ENCODE data around the gene HOXB7. TPM values are rescaled to one million over a fixed set of nuclear protein-coding genes. Genes with fewer than 3 reads are reported as not detected.

Gene HOXB7
- total and polyA plus RNA-seq, 12 donors = 0.13 to 0.62 (median 0.29) TPM; not detected in 6

DNA sequence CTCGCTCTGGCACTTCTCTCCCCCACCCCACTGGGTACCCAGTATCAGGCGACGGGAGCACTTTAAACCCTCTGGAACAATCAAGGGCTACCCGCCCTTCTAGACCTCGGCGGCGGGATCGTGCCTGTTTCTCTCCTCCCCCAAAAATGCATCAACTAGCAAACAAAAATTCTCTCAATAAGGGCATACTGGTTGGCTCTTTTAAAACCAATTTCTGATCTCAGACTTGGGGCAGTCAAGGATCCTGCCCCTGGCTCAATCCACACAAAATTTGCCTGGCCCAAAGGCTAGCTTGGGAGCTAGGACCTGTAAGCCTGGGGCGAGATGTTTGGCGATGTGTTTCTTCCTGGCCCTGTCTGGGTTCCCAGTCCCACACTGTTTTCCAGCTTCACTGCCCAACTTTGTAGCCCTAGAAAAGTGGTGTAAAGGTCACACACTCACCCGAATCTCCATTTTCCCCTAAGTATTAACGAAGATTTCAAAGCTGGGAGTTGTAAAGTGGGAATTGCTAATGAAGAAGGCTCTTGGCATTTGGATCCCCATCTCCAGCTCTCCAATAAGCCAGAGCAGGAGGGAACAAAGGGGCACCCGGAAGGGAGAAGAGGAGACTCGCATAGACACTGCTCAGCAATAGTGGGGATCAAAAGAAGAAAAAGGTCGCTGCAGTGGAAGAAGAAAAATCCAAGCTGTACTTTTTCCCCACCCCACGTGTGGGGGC, 51.5 kb downstream of the HOXB7 start:
- no peaks in the 10 kb centered on the region for H3K36me3 ChIP-seq
- intact Hi-C loops (cut with DNase I) = no loop called here
- no peak for DNase-seq
- no peaks in the 10 kb centered on the region for H3K9me3 ChIP-seq
- H3K4me3 ChIP-seq = no peak overlapping the region
- no peak for TF ChIP-seq CTCF (IDR thresholded peaks at IDR 0.05)
- H3K27me3 ChIP-seq = peaks cover 8 to 98% (median 90%) of the 10 kb centered on the region in 7 donors
- peaks cover 0 to 25% (median 1%) of the 10 kb centered on the region in 9 donors for H3K4me1 ChIP-seq
- 40 to 56% methylated on average over 16 of the region's 16 CpGs for WGBS, 2 donors
- no peak for ATAC-seq
- no peak overlapping the region for H3K27ac ChIP-seq

GRCh38 chr17:48558831-48559121, 52.0 kb downstream of the HOXB7 start:
- Histone ChIP-seq H3K4me1 (peaks cover 0 to 26% (median 0%) of the 10 kb centered on the region in 9 donors), H3K4me3 (no peak overlapping the region), H3K27me3 (peaks cover 3 to 98% (median 92%) of the 10 kb centered on the region in 7 donors), H3K36me3 (no peaks in the 10 kb centered on the region), H3K27ac (no peak overlapping the region), H3K9me3 (no peaks in the 10 kb centered on the region)
- 53 to 63% methylated on average over 2 of the region's 2 CpGs for WGBS, 2 donors
- intact Hi-C loops (cut with DNase I) = no loop called here
- DNase-seq = no peak
- ATAC-seq = no peak
- TF ChIP-seq CTCF (IDR thresholded peaks at IDR 0.05) = no peak

DNA sequence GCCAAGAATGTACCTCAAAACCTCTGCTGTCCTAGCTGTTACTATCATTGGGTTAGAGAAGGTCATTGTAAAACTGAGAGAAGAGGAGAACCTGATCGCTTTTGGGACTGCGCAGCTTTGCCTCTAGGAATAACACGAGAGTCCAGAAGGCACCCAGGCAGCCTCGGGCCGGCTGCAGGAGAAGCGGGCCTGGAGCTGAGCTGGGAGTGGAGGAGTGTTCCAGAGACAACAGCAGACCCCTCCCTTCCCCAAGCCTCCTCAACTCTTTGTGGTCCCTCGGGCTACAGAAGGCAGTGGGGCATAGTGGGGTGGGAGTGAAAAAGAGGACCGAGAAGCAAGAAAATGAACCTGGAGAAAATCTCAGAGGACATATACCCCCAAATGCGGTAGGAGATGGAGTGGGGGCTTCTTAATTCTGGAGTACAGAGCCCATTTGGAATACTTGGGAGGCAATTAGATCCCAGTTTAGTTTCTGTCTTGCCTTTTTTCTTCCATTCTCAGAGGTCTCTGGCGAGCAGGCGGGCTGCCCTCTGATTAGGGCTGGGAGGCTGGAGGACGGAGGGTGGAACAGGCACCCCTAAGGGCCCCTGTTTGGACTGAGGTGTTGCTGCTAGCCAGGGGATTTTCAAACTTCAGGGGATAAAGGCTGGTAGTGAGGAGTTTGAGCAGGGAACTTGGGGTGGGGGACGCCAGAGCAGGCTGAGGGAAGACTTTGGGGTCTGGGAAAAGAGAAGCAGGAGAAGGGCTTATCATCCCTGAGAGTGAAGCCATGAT, 52.6 kb downstream of the HOXB7 start:
- Histone ChIP-seq H3K4me3 (no peak overlapping the region), H3K4me1 (peaks cover 0 to 26% (median 0%) of the 10 kb centered on the region in 9 donors), H3K27ac (no peak overlapping the region)

More for the DNA sequence above, 52.6 kb downstream of the HOXB7 start:
- DNase-seq (no peak), ATAC-seq (no peak)
- WGBS, 2 donors = 51 to 52% methylated on average over 13 of the region's 13 CpGs
- no peaks in the 10 kb centered on the region for H3K36me3 ChIP-seq
- H3K9me3 ChIP-seq = no peaks in the 10 kb centered on the region
- intact Hi-C loops (cut with DNase I) = no loop called here
- peaks cover 0 to 98% (median 90%) of the 10 kb centered on the region in 7 donors for H3K27me3 ChIP-seq
- TF ChIP-seq CTCF (IDR thresholded peaks at IDR 0.05) = no peak

Small RNAs within 50 kb of the gene (microRNA-seq; reads per million reads assigned to microRNA genes)
- gene MIR196A1 = 0 reads per million in 2 donors

Other genes with a start within 250 kb of the HOXB7 start
- 1 to 10 TPM in 1 of 10 donors, under 1 TPM in 5, not detected in 4; 0.49 to 1.7 (median 0.82) TPM for gene SKAP1, start 180.8 kb downstream of the HOXB7 start, total RNA-seq
- under 1 TPM in 1 of 2 donors, not detected in 1; 0.33 TPM for gene SKAP1, start 180.8 kb downstream of the HOXB7 start, polyA plus RNA-seq
- not detected for gene HOXB1, start 80.0 kb downstream of the HOXB7 start, total RNA-seq
- not detected for gene HOXB1, start 80.0 kb downstream of the HOXB7 start, polyA plus RNA-seq
- gene HOXB2, start 65.9 kb downstream of the HOXB7 start, total RNA-seq = 1 to 10 TPM in 8 of 10 donors, under 1 TPM in 2; 0.47 to 7.9 (median 2.0) TPM
- 1 to 10 TPM; 4.5 to 7.8 TPM for gene HOXB2, start 65.9 kb downstream of the HOXB7 start, polyA plus RNA-seq
- 1 to 10 TPM in 1 of 10 donors, under 1 TPM in 8, not detected in 1; 0.14 to 1.6 (median 0.29) TPM for gene HOXB4, start 32.7 kb downstream of the HOXB7 start, total RNA-seq
- 1 to 10 TPM in 1 of 2 donors, under 1 TPM in 1; 0.90 to 1.4 TPM for gene HOXB4, start 32.7 kb downstream of the HOXB7 start, polyA plus RNA-seq
- 1 to 10 TPM in 5 of 10 donors, under 1 TPM in 5; 0.24 to 3.9 (median 0.97) TPM for gene HOXB3, start 20.8 kb downstream of the HOXB7 start, total RNA-seq
- 1 to 10 TPM; 1.3 to 5.9 TPM for gene HOXB3, start 20.8 kb downstream of the HOXB7 start, polyA plus RNA-seq
- under 1 TPM in 1 of 10 donors, not detected in 9; 0.18 TPM for gene HOXB5, start 17.2 kb downstream of the HOXB7 start, total RNA-seq
- under 1 TPM; 0.06 to 0.15 TPM for gene HOXB5, start 17.2 kb downstream of the HOXB7 start, polyA plus RNA-seq
- gene HOXB6, start 6.0 kb downstream of the HOXB7 start, total RNA-seq = 1 to 10 TPM in 1 of 10 donors, under 1 TPM in 7, not detected in 2; 0.14 to 1.2 (median 0.33) TPM
- under 1 TPM; 0.88 to 0.96 TPM for gene HOXB6, start 6.0 kb downstream of the HOXB7 start, polyA plus RNA-seq
- gene HOXB8, start 4.3 kb upstream of the HOXB7 start, total RNA-seq = under 1 TPM in 1 of 10 donors, not detected in 9; 0.55 TPM
- gene HOXB8, start 4.3 kb upstream of the HOXB7 start, polyA plus RNA-seq = not detected
- gene HOXB9, start 15.3 kb upstream of the HOXB7 start, total RNA-seq = not detected
- not detected for gene HOXB9, start 15.3 kb upstream of the HOXB7 start, polyA plus RNA-seq
- not detected for gene PRAC1, start 111.5 kb upstream of the HOXB7 start, total RNA-seq
- gene PRAC1, start 111.5 kb upstream of the HOXB7 start, polyA plus RNA-seq = not detected
- not detected for gene PRAC2, start 112.2 kb upstream of the HOXB7 start, total RNA-seq
- not detected for gene PRAC2, start 112.2 kb upstream of the HOXB7 start, polyA plus RNA-seq
- gene HOXB13, start 117.7 kb upstream of the HOXB7 start, total RNA-seq = not detected
- not detected for gene HOXB13, start 117.7 kb upstream of the HOXB7 start, polyA plus RNA-seq
- gene TTLL6, start 206.2 kb upstream of the HOXB7 start, total RNA-seq = under 1 TPM in 2 of 10 donors, not detected in 8; 0.08 to 0.33 TPM
- under 1 TPM; 0.06 to 0.73 TPM for gene TTLL6, start 206.2 kb upstream of the HOXB7 start, polyA plus RNA-seq
- gene CALCOCO2, start 220.0 kb upstream of the HOXB7 start, total RNA-seq = 100 to 1,000 TPM; 196 to 412 (median 275) TPM
- gene CALCOCO2, start 220.0 kb upstream of the HOXB7 start, polyA plus RNA-seq = 100 to 1,000 TPM in 1 of 2 donors, 10 to 100 TPM in 1; 79.7 to 164 TPM

All from heart right ventricle (tissue), 16 donors.